GM12878 (cell line): ENCODE results near the gene TNP2. TPM values are rescaled to one million over a fixed set of nuclear protein-coding genes. Genes with fewer than 3 reads are reported as not detected.
A peak's percentile ranks its signal among the peaks of the same experiment; 100 is the strongest.

Experiments used
- CHD4 ChIP-seq: fragments of 200-600 bp; sonication (generic); IDR thresholded peaks from 2 replicates; pipeline ENCODE4 v1.6.1; 2016; ENCODE audit warnings: mild to moderate bottlenecking
- HDAC6 ChIP-seq: fragments of 200-600 bp; sonication (generic); IDR thresholded peaks from one replicate; pipeline ENCODE4 v1.8.0; 2017; ENCODE audit warnings: antibody characterized with exemption; ENCODE audit not compliant: unreplicated experiment
- MEF2B ChIP-seq: fragments of 450-650 bp; IDR thresholded peaks from 2 replicates; pipeline ENCODE4 v1.6.1; 2018; ENCODE audit warnings: mild to moderate bottlenecking, moderate library complexity; ENCODE audit not compliant: partially characterized antibody, poor library complexity, severe bottlenecking
- NFXL1 ChIP-seq: fragments of 450-650 bp; IDR thresholded peaks from 2 replicates; pipeline ENCODE4 v1.6.1; 2017; ENCODE audit warnings: antibody characterized with exemption, mild to moderate bottlenecking, borderline replicate concordance
- SMARCA5 ChIP-seq: fragments of 450-650 bp; IDR thresholded peaks from 2 replicates; pipeline ENCODE4 v1.6.1; 2017; ENCODE audit warnings: mild to moderate bottlenecking
- SP1 ChIP-seq: IDR thresholded peaks from one replicate; pipeline ENCODE4 v1.6.1; 2011; ENCODE audit warnings: low read depth, low read length
- TBL1XR1 ChIP-seq: IDR thresholded peaks from 2 replicates; pipeline ENCODE4 v1.6.1; 2012; ENCODE audit warnings: low read depth, low read length, improper control_type of control experiment
- TCF12 ChIP-seq: IDR thresholded peaks from 2 replicates; pipeline ENCODE4 v1.6.1; 2011; ENCODE audit warnings: low read depth, mild to moderate bottlenecking, low read length
- ZNF207 ChIP-seq: fragments of 450-650 bp; IDR thresholded peaks from 2 replicates; pipeline ENCODE4 v1.6.1; 2014; ENCODE audit warnings: antibody characterized with exemption, mild to moderate bottlenecking, borderline replicate concordance
- polyA plus RNA-seq, 11 experiments: library from polyadenylated mRNA; depleted of rRNA in 4 of 11; unstranded in 6 of 11; stranded (reverse) in 5 of 11; fragments of >200 nt; fragmentation: Nextera tagmentation in 4 of 11; fragmentation: Illumina TruSeq in 1 of 11; extraction: Ambion mirVana in 4 of 11; extraction: Trizol in 1 of 11; gene quantifications; 1 replicate in 1 of 11; 2 replicates in 10 of 11; pipeline versions ENCODE4 v1.2.1 to v1.2.3, GENCODE V29; 2011 to 2016; ENCODE audit warnings: inconsistent platforms in 2 of 11, missing spikeins in 2 of 11, low read depth in 1 of 11
- total RNA-seq, 4 experiments: library from RNA; depleted of rRNA in 3 of 4; stranded (reverse); fragments of >200 nt in 3 of 4; fragmentation: Illumina TruSeq in 1 of 4; extraction: Trizol in 1 of 4; gene quantifications; 2 replicates each; pipeline versions ENCODE4 v1.2.1 to v1.2.3, GENCODE V29; 2013 to 2021
- TF ChIP-seq, protein P1 (sequence below): fragments of 450-650 bp; IDR thresholded peaks from 2 replicates; pipeline ENCODE4 v1.6.1; 2017; ENCODE audit warnings: mild to moderate bottlenecking, moderate library complexity
- TF ChIP-seq, protein P2 (sequence below): fragments of 450-650 bp; IDR thresholded peaks from 2 replicates; pipeline ENCODE4 v1.6.1; 2017; ENCODE audit warnings: mild to moderate bottlenecking, moderate library complexity
- TF ChIP-seq, protein P3 (sequence below): fragments of 450-650 bp; IDR thresholded peaks from 2 replicates; pipeline ENCODE4 v1.6.1; 2016; ENCODE audit warnings: mild to moderate bottlenecking
- TF ChIP-seq, protein P4 (sequence below): fragments of 450-650 bp; IDR thresholded peaks from 2 replicates; pipeline ENCODE4 v1.6.1; 2017; ENCODE audit warnings: mild to moderate bottlenecking, low read depth, inconsistent platforms; ENCODE audit not compliant: poor library complexity, severe bottlenecking
- TF ChIP-seq, protein P5 (sequence below): fragments of 450-650 bp; conservative IDR thresholded peaks from 2 replicates; pipeline ENCODE4 v1.6.1; 2017; ENCODE audit warnings: mild to moderate bottlenecking, moderate library complexity

TNP2 gene
- total and polyA plus RNA-seq, 10 of the 15 experiments (the other 5 are each of a cell fraction or from before 2014, with no cell fraction given): not detected

DNA sequence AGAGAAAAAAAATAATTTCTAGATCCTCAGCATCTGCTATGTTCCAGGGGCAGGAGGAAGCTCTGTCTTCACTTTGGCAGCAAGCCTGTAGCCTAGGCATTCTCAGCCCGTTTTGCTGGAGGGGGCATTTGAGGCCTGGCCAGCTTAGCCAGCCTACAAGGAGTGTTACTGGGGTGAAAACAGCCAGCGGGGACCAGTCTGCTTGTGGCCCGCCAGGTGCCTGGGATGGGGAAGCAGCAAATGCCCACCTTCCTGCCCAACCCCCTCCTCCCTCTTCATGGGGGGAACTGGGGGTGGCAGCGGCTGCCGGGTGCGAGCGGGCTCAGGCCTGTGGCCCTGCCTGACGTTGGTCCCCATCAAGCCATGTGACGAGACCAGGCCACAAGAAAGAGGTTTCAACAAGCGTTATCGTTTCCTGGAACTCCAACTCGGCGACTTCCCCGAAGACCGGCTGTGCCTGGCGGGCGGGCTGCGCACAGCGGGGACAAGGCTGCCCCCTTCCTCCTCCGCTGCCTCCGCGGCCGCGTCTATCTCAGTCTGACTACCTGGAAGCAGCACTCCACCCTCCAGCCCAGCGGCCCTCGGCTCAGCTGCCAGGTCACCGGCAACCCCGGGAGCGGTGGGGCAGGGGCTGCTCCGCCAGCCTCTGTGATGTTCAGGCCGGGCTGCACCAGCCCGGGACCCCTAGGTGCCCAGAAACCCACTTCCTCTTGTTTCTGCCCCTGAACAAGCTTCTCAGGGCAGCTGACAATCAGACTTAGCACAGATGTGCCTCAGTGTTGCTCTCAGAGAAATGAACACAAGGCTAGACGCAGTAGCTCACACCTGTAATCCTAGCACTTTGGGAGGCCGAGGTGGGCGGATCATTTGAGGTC lies 36.0 kb downstream of the TNP2 start (continued):
- no peak for TF ChIP-seq ZNF207
- TF ChIP-seq TBL1XR1: peak; percentile 25; the same call in 1 of the 2 replicates
- no peak for TF ChIP-seq HDAC6
- no peak for TF ChIP-seq SP1
- TF ChIP-seq, protein P1, sequence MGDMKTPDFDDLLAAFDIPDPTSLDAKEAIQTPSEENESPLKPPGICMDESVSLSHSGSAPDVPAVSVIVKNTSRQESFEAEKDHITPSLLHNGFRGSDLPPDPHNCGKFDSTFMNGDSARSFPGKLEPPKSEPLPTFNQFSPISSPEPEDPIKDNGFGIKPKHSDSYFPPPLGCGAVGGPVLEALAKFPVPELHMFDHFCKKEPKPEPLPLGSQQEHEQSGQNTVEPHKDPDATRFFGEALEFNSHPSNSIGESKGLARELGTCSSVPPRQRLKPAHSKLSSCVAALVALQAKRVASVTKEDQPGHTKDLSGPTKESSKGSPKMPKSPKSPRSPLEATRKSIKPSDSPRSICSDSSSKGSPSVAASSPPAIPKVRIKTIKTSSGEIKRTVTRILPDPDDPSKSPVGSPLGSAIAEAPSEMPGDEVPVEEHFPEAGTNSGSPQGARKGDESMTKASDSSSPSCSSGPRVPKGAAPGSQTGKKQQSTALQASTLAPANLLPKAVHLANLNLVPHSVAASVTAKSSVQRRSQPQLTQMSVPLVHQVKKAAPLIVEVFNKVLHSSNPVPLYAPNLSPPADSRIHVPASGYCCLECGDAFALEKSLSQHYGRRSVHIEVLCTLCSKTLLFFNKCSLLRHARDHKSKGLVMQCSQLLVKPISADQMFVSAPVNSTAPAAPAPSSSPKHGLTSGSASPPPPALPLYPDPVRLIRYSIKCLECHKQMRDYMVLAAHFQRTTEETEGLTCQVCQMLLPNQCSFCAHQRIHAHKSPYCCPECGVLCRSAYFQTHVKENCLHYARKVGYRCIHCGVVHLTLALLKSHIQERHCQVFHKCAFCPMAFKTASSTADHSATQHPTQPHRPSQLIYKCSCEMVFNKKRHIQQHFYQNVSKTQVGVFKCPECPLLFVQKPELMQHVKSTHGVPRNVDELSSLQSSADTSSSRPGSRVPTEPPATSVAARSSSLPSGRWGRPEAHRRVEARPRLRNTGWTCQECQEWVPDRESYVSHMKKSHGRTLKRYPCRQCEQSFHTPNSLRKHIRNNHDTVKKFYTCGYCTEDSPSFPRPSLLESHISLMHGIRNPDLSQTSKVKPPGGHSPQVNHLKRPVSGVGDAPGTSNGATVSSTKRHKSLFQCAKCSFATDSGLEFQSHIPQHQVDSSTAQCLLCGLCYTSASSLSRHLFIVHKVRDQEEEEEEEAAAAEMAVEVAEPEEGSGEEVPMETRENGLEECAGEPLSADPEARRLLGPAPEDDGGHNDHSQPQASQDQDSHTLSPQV: 0 out of 2 replicates have a peak, but pooled peaks have one; percentile 52
- TF ChIP-seq, protein P2, sequence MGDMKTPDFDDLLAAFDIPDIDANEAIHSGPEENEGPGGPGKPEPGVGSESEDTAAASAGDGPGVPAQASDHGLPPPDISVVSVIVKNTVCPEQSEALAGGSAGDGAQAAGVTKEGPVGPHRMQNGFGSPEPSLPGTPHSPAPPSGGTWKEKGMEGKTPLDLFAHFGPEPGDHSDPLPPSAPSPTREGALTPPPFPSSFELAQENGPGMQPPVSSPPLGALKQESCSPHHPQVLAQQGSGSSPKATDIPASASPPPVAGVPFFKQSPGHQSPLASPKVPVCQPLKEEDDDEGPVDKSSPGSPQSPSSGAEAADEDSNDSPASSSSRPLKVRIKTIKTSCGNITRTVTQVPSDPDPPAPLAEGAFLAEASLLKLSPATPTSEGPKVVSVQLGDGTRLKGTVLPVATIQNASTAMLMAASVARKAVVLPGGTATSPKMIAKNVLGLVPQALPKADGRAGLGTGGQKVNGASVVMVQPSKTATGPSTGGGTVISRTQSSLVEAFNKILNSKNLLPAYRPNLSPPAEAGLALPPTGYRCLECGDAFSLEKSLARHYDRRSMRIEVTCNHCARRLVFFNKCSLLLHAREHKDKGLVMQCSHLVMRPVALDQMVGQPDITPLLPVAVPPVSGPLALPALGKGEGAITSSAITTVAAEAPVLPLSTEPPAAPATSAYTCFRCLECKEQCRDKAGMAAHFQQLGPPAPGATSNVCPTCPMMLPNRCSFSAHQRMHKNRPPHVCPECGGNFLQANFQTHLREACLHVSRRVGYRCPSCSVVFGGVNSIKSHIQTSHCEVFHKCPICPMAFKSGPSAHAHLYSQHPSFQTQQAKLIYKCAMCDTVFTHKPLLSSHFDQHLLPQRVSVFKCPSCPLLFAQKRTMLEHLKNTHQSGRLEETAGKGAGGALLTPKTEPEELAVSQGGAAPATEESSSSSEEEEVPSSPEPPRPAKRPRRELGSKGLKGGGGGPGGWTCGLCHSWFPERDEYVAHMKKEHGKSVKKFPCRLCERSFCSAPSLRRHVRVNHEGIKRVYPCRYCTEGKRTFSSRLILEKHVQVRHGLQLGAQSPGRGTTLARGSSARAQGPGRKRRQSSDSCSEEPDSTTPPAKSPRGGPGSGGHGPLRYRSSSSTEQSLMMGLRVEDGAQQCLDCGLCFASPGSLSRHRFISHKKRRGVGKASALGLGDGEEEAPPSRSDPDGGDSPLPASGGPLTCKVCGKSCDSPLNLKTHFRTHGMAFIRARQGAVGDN: peak; percentile 99
- TF ChIP-seq NFXL1: no peak
- TF ChIP-seq, protein P3, sequence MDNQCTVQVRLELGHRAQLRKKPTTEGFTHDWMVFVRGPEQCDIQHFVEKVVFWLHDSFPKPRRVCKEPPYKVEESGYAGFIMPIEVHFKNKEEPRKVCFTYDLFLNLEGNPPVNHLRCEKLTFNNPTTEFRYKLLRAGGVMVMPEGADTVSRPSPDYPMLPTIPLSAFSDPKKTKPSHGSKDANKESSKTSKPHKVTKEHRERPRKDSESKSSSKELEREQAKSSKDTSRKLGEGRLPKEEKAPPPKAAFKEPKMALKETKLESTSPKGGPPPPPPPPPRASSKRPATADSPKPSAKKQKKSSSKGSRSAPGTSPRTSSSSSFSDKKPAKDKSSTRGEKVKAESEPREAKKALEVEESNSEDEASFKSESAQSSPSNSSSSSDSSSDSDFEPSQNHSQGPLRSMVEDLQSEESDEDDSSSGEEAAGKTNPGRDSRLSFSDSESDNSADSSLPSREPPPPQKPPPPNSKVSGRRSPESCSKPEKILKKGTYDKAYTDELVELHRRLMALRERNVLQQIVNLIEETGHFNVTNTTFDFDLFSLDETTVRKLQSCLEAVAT: 0 out of 2 replicates have a peak, but pooled peaks have one; percentile 29
- no peak for TF ChIP-seq CHD4
- TF ChIP-seq, protein P4, sequence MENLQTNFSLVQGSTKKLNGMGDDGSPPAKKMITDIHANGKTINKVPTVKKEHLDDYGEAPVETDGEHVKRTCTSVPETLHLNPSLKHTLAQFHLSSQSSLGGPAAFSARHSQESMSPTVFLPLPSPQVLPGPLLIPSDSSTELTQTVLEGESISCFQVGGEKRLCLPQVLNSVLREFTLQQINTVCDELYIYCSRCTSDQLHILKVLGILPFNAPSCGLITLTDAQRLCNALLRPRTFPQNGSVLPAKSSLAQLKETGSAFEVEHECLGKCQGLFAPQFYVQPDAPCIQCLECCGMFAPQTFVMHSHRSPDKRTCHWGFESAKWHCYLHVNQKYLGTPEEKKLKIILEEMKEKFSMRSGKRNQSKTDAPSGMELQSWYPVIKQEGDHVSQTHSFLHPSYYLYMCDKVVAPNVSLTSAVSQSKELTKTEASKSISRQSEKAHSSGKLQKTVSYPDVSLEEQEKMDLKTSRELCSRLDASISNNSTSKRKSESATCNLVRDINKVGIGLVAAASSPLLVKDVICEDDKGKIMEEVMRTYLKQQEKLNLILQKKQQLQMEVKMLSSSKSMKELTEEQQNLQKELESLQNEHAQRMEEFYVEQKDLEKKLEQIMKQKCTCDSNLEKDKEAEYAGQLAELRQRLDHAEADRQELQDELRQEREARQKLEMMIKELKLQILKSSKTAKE: no peak
- TF ChIP-seq, protein P5, sequence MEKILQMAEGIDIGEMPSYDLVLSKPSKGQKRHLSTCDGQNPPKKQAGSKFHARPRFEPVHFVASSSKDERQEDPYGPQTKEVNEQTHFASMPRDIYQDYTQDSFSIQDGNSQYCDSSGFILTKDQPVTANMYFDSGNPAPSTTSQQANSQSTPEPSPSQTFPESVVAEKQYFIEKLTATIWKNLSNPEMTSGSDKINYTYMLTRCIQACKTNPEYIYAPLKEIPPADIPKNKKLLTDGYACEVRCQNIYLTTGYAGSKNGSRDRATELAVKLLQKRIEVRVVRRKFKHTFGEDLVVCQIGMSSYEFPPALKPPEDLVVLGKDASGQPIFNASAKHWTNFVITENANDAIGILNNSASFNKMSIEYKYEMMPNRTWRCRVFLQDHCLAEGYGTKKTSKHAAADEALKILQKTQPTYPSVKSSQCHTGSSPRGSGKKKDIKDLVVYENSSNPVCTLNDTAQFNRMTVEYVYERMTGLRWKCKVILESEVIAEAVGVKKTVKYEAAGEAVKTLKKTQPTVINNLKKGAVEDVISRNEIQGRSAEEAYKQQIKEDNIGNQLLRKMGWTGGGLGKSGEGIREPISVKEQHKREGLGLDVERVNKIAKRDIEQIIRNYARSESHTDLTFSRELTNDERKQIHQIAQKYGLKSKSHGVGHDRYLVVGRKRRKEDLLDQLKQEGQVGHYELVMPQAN: peak; percentile 41; the same call in 1 of the 2 replicates
- TF ChIP-seq MEF2B: peak; percentile 46
- 0 out of 2 replicates have a peak, but pooled peaks have one; percentile 3 for TF ChIP-seq TCF12
- 0 out of 2 replicates have a peak, but pooled peaks have one; percentile 14 for TF ChIP-seq SMARCA5
